K562 (cell line): Measurements from ENCODE around the gene SLC25A21. TPM values are rescaled to one million over a fixed set of nuclear protein-coding genes. Genes with fewer than 3 reads are reported as not detected.
A peak's percentile ranks its signal among the peaks of the same experiment; 100 is the strongest.

Experiments
- ATAC-seq: fragments of 200-7000 bp; cut with Tn5 transposase; 3 replicates; pipeline ENCODE4 v1.9.1; 2020; ENCODE audit warnings: moderate library complexity
- BruUV-seq: library from RNA; stranded (reverse); fragments of 400-500 nt; replicated peaks from 2 replicates; lab custom pipeline; 2021; lab: Mats Ljungman, UMichigan
- CTCF ChIA-PET: fragments of 300-600 bp; formaldehyde crosslinking; extraction: SDS; loops from one replicate; lab custom pipeline; 2021; ENCODE audit warnings: low intra/inter-chr PET ratio; lab: Yijun Ruan, JAX
- POLR2A ChIA-PET: fragments of 300-600, 350-650 bp; sonication (Branson Sonifier 250); formaldehyde crosslinking; extraction: SDS; loops from one replicate; lab custom pipeline; 2021; ENCODE audit warnings: antibody characterized with exemption, inconsistent platforms; lab: Yijun Ruan, JAX
- DNase-seq, 4 experiments: peaks; one replicate each; pipeline versions ENCODE4 v3.0.0 to v3.0.0-alpha.2; 2011 to 2018; ENCODE audit warnings: low spot score in 3 of 4, mixed read lengths in 3 of 4; ENCODE audit errors: extremely low read depth in 1 of 4
- FAIRE-seq: peaks from 2 replicates; lab custom pipeline; 2011; peaks lifted over from hg19 to GRCh38; lab: Jason Lieb, UNC
- H2AFZ ChIP-seq: 2 replicates; pipeline ENCODE4 v1.6.0; 2011; ENCODE audit warnings: low read depth, low read length, control low read depth, inconsistent platforms
- H3K27ac ChIP-seq: fragments of 200-600 bp; 3 replicates; pipeline ENCODE4 v1.8.0; 2011; ENCODE audit warnings: low read depth, mild to moderate bottlenecking, control low read depth, inconsistent platforms, low read length, moderate library complexity, mixed read lengths; ENCODE audit errors: extremely low read depth
- H3K27me3 ChIP-seq, 2 experiments: fragments of 300-600 bp in 1 of 2; 2 replicates in 1 of 2; 3 replicates in 1 of 2; pipeline versions ENCODE4 v1.6.0 to v1.8.0; 2011; ENCODE audit warnings: inconsistent platforms in 2 of 2, low read length in 2 of 2, mild to moderate bottlenecking in 1 of 2, mixed read lengths in 1 of 2, moderate library complexity in 1 of 2; ENCODE audit not compliant: control insufficient read depth in 2 of 2, insufficient read depth in 2 of 2
- H3K36me3 ChIP-seq: fragments of 300-600 bp; 3 replicates; pipeline ENCODE4 v1.8.0; 2011; ENCODE audit warnings: mild to moderate bottlenecking, low read length, inconsistent platforms; ENCODE audit not compliant: control insufficient read depth, insufficient read depth
- H3K4me1 ChIP-seq, 2 experiments: fragments of 200-600 bp in 1 of 2; replicated peaks in 1 of 2; 2 replicates in 1 of 2; 3 replicates in 1 of 2; pipeline versions ENCODE4 v1.5.1 to v1.8.0; 2011; ENCODE audit warnings: inconsistent platforms in 2 of 2, low read length in 2 of 2, mild to moderate bottlenecking in 1 of 2, mixed read lengths in 1 of 2, moderate library complexity in 1 of 2; ENCODE audit not compliant: control insufficient read depth in 2 of 2, insufficient read depth in 2 of 2
- H3K4me2 ChIP-seq: 2 replicates; pipeline ENCODE4 v1.6.1; 2011; ENCODE audit warnings: low read length, control low read depth, inconsistent platforms, mixed read lengths; ENCODE audit not compliant: insufficient read depth
- H3K4me3 ChIP-seq: fragments of 200-600 bp; sonication (generic), shearing (Covaris generic); 2 replicates; pipeline ENCODE4 v1.5.1; 2016; ENCODE audit warnings: control low read depth, inconsistent platforms
- H3K79me2 ChIP-seq: fragments of 200-600 bp; 3 replicates; pipeline ENCODE4 v1.8.0; 2011; ENCODE audit warnings: low read length, inconsistent platforms; ENCODE audit not compliant: control insufficient read depth, insufficient read depth
- H3K9ac ChIP-seq, 2 experiments: 2 replicates each; pipeline versions ENCODE4 v1.6.0 to v1.6.1; 2011; ENCODE audit warnings: low read depth in 2 of 2, low read length in 2 of 2, control low read depth in 1 of 2, inconsistent platforms in 1 of 2, mild to moderate bottlenecking in 1 of 2, mixed read lengths in 1 of 2; ENCODE audit not compliant: insufficient read depth in 1 of 2
- H3K9me1 ChIP-seq: one replicate; pipeline ENCODE4 v1.6.0; 2011; ENCODE audit warnings: inconsistent platforms, mild to moderate bottlenecking, low read length, moderate library complexity; ENCODE audit not compliant: control insufficient read depth, insufficient read depth
- H3K9me3 ChIP-seq: replicated peaks from 2 replicates; pipeline ENCODE4 v1.5.1; 2011; ENCODE audit warnings: low read depth, low read length, inconsistent platforms; ENCODE audit not compliant: control insufficient read depth, insufficient read depth
- H4K20me1 ChIP-seq: replicated peaks from 2 replicates; pipeline ENCODE4 v1.6.1; 2011; ENCODE audit warnings: low read length, inconsistent platforms, mixed read lengths; ENCODE audit not compliant: control insufficient read depth, insufficient read depth
- E2F3 ChIP-seq: fragments of 250-450 bp; sonication (Bioruptor Pico); IDR thresholded peaks from 2 replicates; pipeline ENCODE4 v1.4.0; 2020; ENCODE audit warnings: mild to moderate bottlenecking
- FOXA1 ChIP-seq: fragments of 450-650 bp; IDR thresholded peaks from 2 replicates; pipeline ENCODE4 v1.6.1; 2016; ENCODE audit warnings: mild to moderate bottlenecking, borderline replicate concordance
- MAZ ChIP-seq, 2 experiments: fragments of 450-650 bp in 1 of 2; sonication (generic) in 1 of 2; formaldehyde crosslinking; IDR thresholded peaks in 1 of 2; conservative IDR thresholded peaks in 1 of 2; 2 replicates each; pipeline versions ENCODE4 v1.4.0 to v1.5.0; 2020; ENCODE audit warnings: mild to moderate bottlenecking in 1 of 2, missing genetic modification reagents in 1 of 2
- RFX5 ChIP-seq: IDR thresholded peaks from 2 replicates; pipeline ENCODE4 v1.6.1; 2011; ENCODE audit warnings: low read depth, mild to moderate bottlenecking, improper control_type of control experiment, low read length
- SPI1 ChIP-seq: IDR thresholded peaks from 2 replicates; pipeline ENCODE4 v1.6.1; 2011; ENCODE audit warnings: low read depth, low read length, control low read depth, borderline replicate concordance
- WGBS: fragments of 100-300 bp; shearing (Covaris generic); methylation state at CpG from one replicate; pipeline ENCODE4 v1.1.6; 2016; ENCODE audit warnings: low coverage, mixed read lengths; ENCODE audit not compliant: insufficient coverage; ENCODE audit errors: missing lambda C conversion rate; 5-methylcytosine and 5-hydroxymethylcytosine counted together
- in situ Hi-C: fragments of 300-500 bp; cut with MboI; formaldehyde crosslinking; loops from 4 replicates; pipeline ENCODE4 v1.15.0; 2018; ENCODE audit warnings: inconsistent platforms, mixed read lengths
- intact Hi-C: fragments of 100-400 bp; cut with micrococcal nuclease; formaldehyde crosslinking; loops from 2 replicates; pipeline ENCODE4 v1.14.2; 2022
- polyA plus RNA-seq, 8 experiments: library from polyadenylated mRNA; depleted of rRNA in 4 of 8; stranded (reverse) in 5 of 8; unstranded in 3 of 8; fragments of >200 nt; fragmentation: Nextera tagmentation in 2 of 8; fragmentation: Illumina TruSeq in 1 of 8; extraction: Ambion mirVana in 2 of 8; extraction: Trizol in 1 of 8; gene quantifications; 2 replicates each; pipeline versions ENCODE4 v1.2.1 to v1.2.3, GENCODE V29; 2011 to 2014; ENCODE audit warnings: inconsistent platforms in 1 of 8, missing spikeins in 1 of 8
- total RNA-seq, 7 experiments: library from RNA; depleted of rRNA in 6 of 7; stranded (reverse); fragments of >200 nt in 6 of 7; fragmentation: Illumina TruSeq in 2 of 7; extraction: Trizol in 2 of 7; gene quantifications; 2 replicates each; pipeline versions ENCODE4 v1.2.1 to v1.2.3, GENCODE V29; 2011 to 2021; ENCODE audit warnings: low replicate concordance in 1 of 7

SLC25A21 gene
- total and polyA plus RNA-seq, 9 of the 15 experiments (the other 6 are each of a cell fraction or from before 2014, with no cell fraction given): 15.2 to 46.7 (median 28.7) TPM

DNA sequence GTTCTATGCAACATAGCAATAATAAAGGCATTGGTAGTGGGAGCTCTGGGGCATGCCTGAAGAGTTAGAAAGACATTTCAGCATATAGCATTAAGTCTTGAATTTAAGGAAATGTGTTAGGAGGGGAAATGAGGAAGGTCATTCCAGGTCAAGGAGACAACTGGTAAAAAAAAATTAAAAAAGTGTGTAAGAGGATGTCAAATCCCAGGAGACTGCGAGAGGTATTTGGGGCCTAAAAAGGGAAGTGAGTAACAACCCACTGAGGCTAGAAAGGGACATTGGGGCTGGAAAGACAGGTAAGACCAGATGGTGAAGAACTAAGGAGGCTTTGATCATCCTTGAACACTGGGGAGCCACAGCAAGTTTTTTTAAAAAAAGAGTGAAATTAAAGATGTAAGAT lies 152.9 kb downstream of the SLC25A21 start:
- H3K36me3 ChIP-seq: no peaks in the 10 kb centered on the region
- POLR2A ChIA-PET: no interaction called here
- BruUV-seq: no TSS peak
- intact Hi-C loops (no loop called here), in situ Hi-C loops (no loop called here)
- 80% methylated on average over 1 of the region's 1 CpG for WGBS
- H3K27ac ChIP-seq: no peak overlapping the region
- ATAC-seq (no peak), DNase-seq (no peak), FAIRE-seq (no peak)
- H3K9ac ChIP-seq: no peak overlapping the region
- H2AFZ ChIP-seq: no peak overlapping the region
- TF ChIP-seq FOXA1 (no peak), SPI1 (peak; percentile 54; the same call in 1 of the 2 replicates)
- H3K4me1 ChIP-seq: 0 out of 5 replicates have a peak, but pooled peaks cover 0 to 3% of the 10 kb centered on the region in 2 experiments
- H3K4me3 ChIP-seq: no peak overlapping the region
- H3K79me2 ChIP-seq: 0 out of 3 replicates have a peak, but pooled peaks cover 3% of the 10 kb centered on the region
- no peaks in the 10 kb centered on the region for H3K27me3 ChIP-seq
- CTCF ChIA-PET: no interaction called here
- H3K4me2 ChIP-seq: no peak overlapping the region
- no peaks in the 10 kb centered on the region for H3K9me3 ChIP-seq
- no peaks in the 10 kb centered on the region for H3K9me1 ChIP-seq
- H4K20me1 ChIP-seq: no peaks in the 10 kb centered on the region

DNA sequence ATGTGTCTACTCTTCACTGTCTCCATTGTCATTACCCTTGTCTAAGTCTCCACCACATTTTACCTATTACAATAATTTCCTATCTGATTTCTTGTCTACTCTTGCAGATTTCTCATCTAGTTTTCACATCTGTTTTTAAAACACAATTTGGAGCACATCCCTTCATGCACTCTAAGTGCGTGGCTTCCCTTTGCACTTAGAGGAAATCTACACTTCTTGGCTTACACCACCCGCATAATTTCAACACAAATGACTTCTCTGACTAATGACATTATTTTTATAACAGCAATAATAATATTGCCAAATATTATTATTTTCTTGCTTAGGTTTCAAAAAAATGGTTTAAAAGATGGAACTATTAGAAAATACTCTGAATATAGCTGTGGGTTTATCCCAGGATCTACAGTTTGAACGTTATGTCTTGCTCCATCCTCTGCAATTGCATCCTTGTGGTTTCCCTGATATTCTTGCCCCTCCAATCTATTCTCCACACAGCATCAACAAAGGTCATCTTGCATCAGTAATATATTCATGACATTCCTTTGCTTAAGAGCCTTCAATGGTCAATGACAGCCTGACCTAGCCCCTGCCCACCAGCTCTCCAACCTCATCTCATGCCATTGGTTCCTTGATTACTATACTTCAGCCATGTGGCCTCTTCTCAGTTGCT lies 153.7 kb downstream of the SLC25A21 start:
- Histone ChIP-seq H4K20me1 (no peaks in the 10 kb centered on the region), H3K4me1 (no peaks in the 10 kb centered on the region), H3K27ac (no peak overlapping the region), H3K9me1 (no peaks in the 10 kb centered on the region), H3K4me3 (no peak overlapping the region), H3K9me3 (no peaks in the 10 kb centered on the region), H3K27me3 (no peaks in the 10 kb centered on the region), H3K79me2 (no peaks in the 10 kb centered on the region), H3K36me3 (no peaks in the 10 kb centered on the region), H2AFZ (no peak overlapping the region), H3K4me2 (no peak overlapping the region), H3K9ac (no peak overlapping the region)
- ATAC-seq (no peak), DNase-seq (no peak), FAIRE-seq (no peak)
- in situ Hi-C loops: no loop called here
- intact Hi-C loops: no loop called here
- WGBS: 79% methylated on average over 3 of the region's 3 CpGs
- ChIA-PET CTCF (no interaction called here), POLR2A (no interaction called here)
- no peak for TF ChIP-seq RFX5
- no peak for TF ChIP-seq E2F3 (CRISPR knock-in tag)
- no peak for TF ChIP-seq MAZ (CRISPR knock-in tag; conservative IDR thresholded peaks at IDR 0.05 in 1 of 2, IDR thresholded peaks at IDR 0.05 in 1 of 2)
- no TSS peak for BruUV-seq
